ENCODE measurements around the gene DNAJC10. TPM values are rescaled to one million over a fixed set of nuclear protein-coding genes. Genes with fewer than 3 reads are reported as not detected.
"Not testable (repeated sequence)": the region's sequence is repeated elsewhere in the genome, so short reads cannot be mapped to it uniquely, and the experiment has no call there.

The DNAJC10 gene
- total and polyA plus RNA-seq, 4 donors, result 29.7 to 131 (median 87.1) TPM

GRCh38 chr2:182754231-182754630 is 38.2 kb downstream of the DNAJC10 start:
- H3K36me3 ChIP-seq (ENCODE audit: control insufficient read depth in 1 of 2, insufficient read depth in 2 of 2, low read length in 1 of 2), result peaks cover 4% of the 10 kb centered on the region in 2 donors
- ATAC-seq (ENCODE audit: low FRiP score), result no peak

DNA sequence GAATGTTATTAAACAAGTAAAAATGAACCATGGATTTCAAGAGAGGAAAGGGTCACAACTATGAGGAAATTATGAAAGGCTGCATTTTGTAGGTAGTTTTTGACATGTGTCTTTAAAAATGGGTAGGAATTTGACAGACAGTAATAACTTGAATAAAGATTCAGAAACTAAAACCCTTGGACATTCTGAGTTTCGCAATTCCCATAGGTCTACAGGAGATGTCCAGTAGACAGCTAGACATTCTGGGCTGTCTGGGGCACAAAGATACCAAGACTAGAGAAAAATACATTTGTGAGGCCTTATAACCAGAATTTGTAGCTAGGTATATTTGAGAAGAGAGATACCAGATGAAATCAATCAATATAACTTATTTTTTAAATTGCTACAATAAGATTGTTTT is 42.3 kb downstream of the DNAJC10 start:
- Histone ChIP-seq H3K27ac (ENCODE audit: low read depth in 1 of 2, low read length in 2 of 2) (no peak overlapping the region), H3K4me1 (ENCODE audit: control insufficient read depth in 1 of 2, insufficient read depth in 2 of 2, low read length in 2 of 2) (no peaks in the 10 kb centered on the region), H3K36me3 (ENCODE audit: control insufficient read depth in 1 of 2, insufficient read depth in 2 of 2, low read length in 1 of 2) (peaks cover 2% of the 10 kb centered on the region in 2 donors), H3K4me3 (ENCODE audit: low read length in 2 of 2) (no peak overlapping the region), H3K27me3 (ENCODE audit: control insufficient read depth in 1 of 2, insufficient read depth in 2 of 2, low read length in 1 of 2) (no peaks in the 10 kb centered on the region), H3K9me3 (ENCODE audit: control insufficient read depth, low read length) (no peaks in the 10 kb centered on the region)
- ATAC-seq (ENCODE audit: low FRiP score), result no peak
- WGBS, 2 donors, result 96 to 97% methylated on average over 1 of the region's 1 CpG
- no peak for DNase-seq
- intact Hi-C loops (cut with DNase I), result no loop called here

More at GRCh38 chr2:182754231-182754630, 38.2 kb downstream of the DNAJC10 start:
- intact Hi-C loops (cut with DNase I), result no loop called here
- no peak overlapping the region for H3K27ac ChIP-seq (ENCODE audit: low read depth in 1 of 2, low read length in 2 of 2)
- DNase-seq, result no peak
- no peaks in the 10 kb centered on the region for H3K9me3 ChIP-seq (ENCODE audit: control insufficient read depth, low read length)
- no peaks in the 10 kb centered on the region for H3K27me3 ChIP-seq (ENCODE audit: control insufficient read depth in 1 of 2, insufficient read depth in 2 of 2, low read length in 1 of 2)
- H3K4me1 ChIP-seq (ENCODE audit: control insufficient read depth in 1 of 2, insufficient read depth in 2 of 2, low read length in 2 of 2), result peaks cover 0 to 1% of the 10 kb centered on the region in 2 donors
- H3K4me3 ChIP-seq (ENCODE audit: low read length in 2 of 2), result no peak overlapping the region

DNA sequence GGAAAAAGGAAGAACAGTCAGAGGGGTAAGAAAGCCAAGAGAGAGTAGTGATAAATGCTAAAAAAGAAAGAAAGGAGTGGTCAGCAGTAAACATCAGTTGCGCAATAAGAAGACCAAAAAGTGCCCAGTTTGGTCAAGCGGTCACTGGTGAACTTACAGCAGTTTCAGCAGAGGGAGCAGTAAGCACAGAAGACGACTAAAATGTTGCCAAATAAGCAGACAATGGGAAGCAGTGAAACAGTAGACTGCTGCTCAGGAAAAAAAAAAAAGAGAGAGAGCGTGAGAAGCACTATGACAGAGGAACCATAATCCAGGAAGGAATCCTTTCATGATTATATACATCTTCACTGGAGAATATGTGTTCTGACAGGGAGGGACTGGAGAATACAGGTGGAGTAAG is 45.8 kb downstream of the DNAJC10 start:
- DNase-seq (no peak), ATAC-seq (ENCODE audit: low FRiP score) (peak; percentile 80)
- no peaks in the 10 kb centered on the region for H3K9me3 ChIP-seq (ENCODE audit: control insufficient read depth, low read length)
- H3K4me3 ChIP-seq (ENCODE audit: low read length in 2 of 2), result no peak overlapping the region
- no peaks in the 10 kb centered on the region for H3K27me3 ChIP-seq (ENCODE audit: control insufficient read depth in 1 of 2, insufficient read depth in 2 of 2, low read length in 1 of 2)
- intact Hi-C loops (cut with DNase I), result loop anchor here in 1 of 2 donors (5.0 kb wide), 1 partner anchor 220 kb away; no protein-coding TSS in a partner anchor
- peaks cover 2 to 4% of the 10 kb centered on the region in 2 donors for H3K36me3 ChIP-seq (ENCODE audit: control insufficient read depth in 1 of 2, insufficient read depth in 2 of 2, low read length in 1 of 2)
- H3K4me1 ChIP-seq (ENCODE audit: control insufficient read depth in 1 of 2, insufficient read depth in 2 of 2, low read length in 2 of 2), result no peaks in the 10 kb centered on the region
- peak overlapping the region; percentile 40 to 82 for H3K27ac ChIP-seq (ENCODE audit: low read depth in 1 of 2, low read length in 2 of 2)
- WGBS, 2 donors, result 62 to 64% methylated on average over 4 of the region's 4 CpGs

DNA sequence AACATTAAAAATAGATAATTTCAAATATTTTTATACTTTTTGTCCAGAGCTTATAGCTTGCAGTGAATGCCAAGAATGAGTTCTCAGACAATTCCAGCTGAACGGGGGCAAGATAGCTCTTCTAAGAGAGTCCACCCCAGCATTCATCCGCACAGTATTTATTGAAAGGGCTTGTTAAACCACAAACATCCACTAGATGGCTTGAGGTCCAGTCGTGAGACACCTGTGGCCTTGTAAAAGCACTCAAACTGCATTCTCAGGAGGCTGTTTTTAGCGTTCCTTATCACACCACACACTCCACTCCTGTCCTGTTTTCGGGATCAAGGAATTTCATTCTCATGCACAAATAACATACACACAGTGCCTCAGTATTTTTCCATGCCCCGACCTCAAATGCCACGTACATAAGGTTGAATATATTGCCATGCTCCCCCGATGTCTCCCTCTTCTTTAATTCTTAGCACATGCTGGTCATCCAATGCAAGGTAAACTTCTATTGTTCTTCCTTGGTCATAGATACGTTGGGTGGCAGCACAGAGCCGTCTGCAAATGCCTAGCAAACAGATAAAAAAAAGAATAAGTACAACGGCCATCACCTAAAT is 47.4 kb downstream of the DNAJC10 start:
- no peaks in the 10 kb centered on the region for H3K4me1 ChIP-seq (ENCODE audit: control insufficient read depth in 1 of 2, insufficient read depth in 2 of 2, low read length in 2 of 2)
- ATAC-seq (ENCODE audit: low FRiP score) (no peak), DNase-seq (no peak)
- intact Hi-C loops (cut with DNase I), result loop anchor here in 1 of 2 donors (5.0 kb wide), 1 partner anchor 219 kb away; no protein-coding TSS in a partner anchor
- 46 to 50% methylated on average over 11 of the region's 11 CpGs for WGBS, 2 donors
- no peaks in the 10 kb centered on the region for H3K9me3 ChIP-seq (ENCODE audit: control insufficient read depth, low read length)
- no peaks in the 10 kb centered on the region for H3K27me3 ChIP-seq (ENCODE audit: control insufficient read depth in 1 of 2, insufficient read depth in 2 of 2, low read length in 1 of 2)
- no peak overlapping the region for H3K27ac ChIP-seq (ENCODE audit: low read depth in 1 of 2, low read length in 2 of 2)
- peaks cover 2 to 4% of the 10 kb centered on the region in 2 donors for H3K36me3 ChIP-seq (ENCODE audit: control insufficient read depth in 1 of 2, insufficient read depth in 2 of 2, low read length in 1 of 2)
- no peak overlapping the region for H3K4me3 ChIP-seq (ENCODE audit: low read length in 2 of 2)

DNA sequence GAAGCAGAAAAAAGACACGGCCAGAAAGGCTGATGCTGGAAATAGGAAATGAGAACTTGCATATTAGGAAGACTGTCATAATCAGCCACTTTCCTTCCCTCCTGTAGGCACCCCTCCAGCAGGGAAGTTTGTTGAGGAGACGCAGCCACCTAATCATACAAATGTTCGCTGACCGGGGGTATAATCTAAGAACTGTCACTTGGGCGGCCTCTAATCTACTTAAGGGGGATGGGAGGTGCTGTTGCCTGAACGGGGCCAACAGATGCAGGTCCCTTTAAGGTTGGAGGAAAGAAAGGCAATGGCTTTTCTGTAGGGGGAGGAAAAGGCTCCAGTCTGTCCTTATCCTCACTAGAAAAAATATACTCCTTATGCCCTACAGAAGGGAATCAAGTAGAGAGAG is 50.6 kb downstream of the DNAJC10 start:
- Histone ChIP-seq H3K9me3 (ENCODE audit: control insufficient read depth, low read length) (no peaks in the 10 kb centered on the region), H3K4me3 (ENCODE audit: low read length in 2 of 2) (no peak overlapping the region), H3K27me3 (ENCODE audit: control insufficient read depth in 1 of 2, insufficient read depth in 2 of 2, low read length in 1 of 2) (no peaks in the 10 kb centered on the region), H3K36me3 (ENCODE audit: control insufficient read depth in 1 of 2, insufficient read depth in 2 of 2, low read length in 1 of 2) (peaks cover under 1 to 6% of the 10 kb centered on the region in 2 donors), H3K4me1 (ENCODE audit: control insufficient read depth in 1 of 2, insufficient read depth in 2 of 2, low read length in 2 of 2) (no peaks in the 10 kb centered on the region), H3K27ac (ENCODE audit: low read depth in 1 of 2, low read length in 2 of 2) (no peak overlapping the region)
- WGBS, 2 donors, result 56 to 58% methylated on average over 6 of the region's 6 CpGs
- no peak for ATAC-seq (ENCODE audit: low FRiP score)
- DNase-seq, result no peak
- intact Hi-C loops (cut with DNase I), result loop anchor here in 1 of 2 donors (5.0 kb wide), 1 partner anchor 216 kb away; no protein-coding TSS in a partner anchor

DNA sequence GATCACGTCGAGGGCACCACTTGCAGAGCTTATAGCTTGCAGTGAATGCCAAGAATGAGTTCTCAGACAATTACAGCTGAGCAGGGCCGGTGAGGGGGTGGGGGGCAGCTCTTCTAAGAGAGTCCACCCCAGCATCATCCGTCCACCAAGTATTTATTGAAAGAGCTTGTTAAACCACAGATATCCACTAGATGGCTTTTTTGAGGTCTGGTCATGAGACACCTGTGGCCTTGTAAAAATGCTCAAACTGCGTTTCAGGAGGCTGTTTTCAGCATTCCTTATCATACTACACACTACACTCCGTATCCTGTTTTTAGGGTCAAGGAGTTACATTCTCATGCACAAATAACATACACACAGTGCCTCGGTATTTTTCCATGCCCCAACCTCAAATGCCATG is 51.5 kb downstream of the DNAJC10 start:
- Histone ChIP-seq H3K4me1 (ENCODE audit: control insufficient read depth in 1 of 2, insufficient read depth in 2 of 2, low read length in 2 of 2) (no peaks in the 10 kb centered on the region), H3K27me3 (ENCODE audit: control insufficient read depth in 1 of 2, insufficient read depth in 2 of 2, low read length in 1 of 2) (no peaks in the 10 kb centered on the region), H3K36me3 (ENCODE audit: control insufficient read depth in 1 of 2, insufficient read depth in 2 of 2, low read length in 1 of 2) (peaks cover 0 to 6% of the 10 kb centered on the region in 2 donors), H3K9me3 (ENCODE audit: control insufficient read depth, low read length) (no peaks in the 10 kb centered on the region), H3K27ac (ENCODE audit: low read depth in 1 of 2, low read length in 2 of 2) (no peak overlapping the region), H3K4me3 (ENCODE audit: low read length in 2 of 2) (no peak overlapping the region)
- intact Hi-C loops (cut with DNase I), result loop anchor here in 1 of 2 donors (5.0 kb wide), 1 partner anchor 215 kb away; no protein-coding TSS in a partner anchor
- WGBS, 2 donors, result 58 to 63% methylated on average over 7 of the region's 7 CpGs
- ATAC-seq (ENCODE audit: low FRiP score) (no peak), DNase-seq (no peak)

GRCh38 chr2:182768950-182769349 is 52.9 kb downstream of the DNAJC10 start:
- not testable (repeated sequence) for ATAC-seq (ENCODE audit: low FRiP score)
- WGBS, 2 donors, result 98 to 100% methylated on average over 2 of the region's 2 CpGs
- intact Hi-C loops (cut with DNase I), result loop anchor here in 1 of 2 donors (5.0 kb wide), 1 partner anchor 213 kb away; no protein-coding TSS in a partner anchor

GRCh38 chr2:182779323-182779722 is 63.3 kb downstream of the DNAJC10 start:
- Histone ChIP-seq H3K4me3 (ENCODE audit: low read length in 2 of 2) (no peak overlapping the region), H3K9me3 (ENCODE audit: control insufficient read depth, low read length) (no peaks in the 10 kb centered on the region), H3K4me1 (ENCODE audit: control insufficient read depth in 1 of 2, insufficient read depth in 2 of 2, low read length in 2 of 2) (no peaks in the 10 kb centered on the region), H3K36me3 (ENCODE audit: control insufficient read depth in 1 of 2, insufficient read depth in 2 of 2, low read length in 1 of 2) (peaks cover 0 to 8% of the 10 kb centered on the region in 2 donors), H3K27me3 (ENCODE audit: control insufficient read depth in 1 of 2, insufficient read depth in 2 of 2, low read length in 1 of 2) (no peaks in the 10 kb centered on the region), H3K27ac (ENCODE audit: low read depth in 1 of 2, low read length in 2 of 2) (no peak overlapping the region)
- intact Hi-C loops (cut with DNase I), result no loop called here
- 96 to 99% methylated on average over 1 of the region's 1 CpG for WGBS, 2 donors
- no peak for ATAC-seq (ENCODE audit: low FRiP score)
- DNase-seq, result no peak

More at GRCh38 chr2:182768950-182769349, 52.9 kb downstream of the DNAJC10 start:
- not testable (repeated sequence) for H3K27ac ChIP-seq (ENCODE audit: low read depth in 1 of 2, low read length in 2 of 2); H3K27me3 ChIP-seq (ENCODE audit: control insufficient read depth in 1 of 2, insufficient read depth in 2 of 2, low read length in 1 of 2); DNase-seq; H3K9me3 ChIP-seq (ENCODE audit: control insufficient read depth, low read length); H3K4me1 ChIP-seq (ENCODE audit: control insufficient read depth in 1 of 2, insufficient read depth in 2 of 2, low read length in 2 of 2); H3K36me3 ChIP-seq (ENCODE audit: control insufficient read depth in 1 of 2, insufficient read depth in 2 of 2, low read length in 1 of 2); H3K4me3 ChIP-seq (ENCODE audit: low read length in 2 of 2)

DNA sequence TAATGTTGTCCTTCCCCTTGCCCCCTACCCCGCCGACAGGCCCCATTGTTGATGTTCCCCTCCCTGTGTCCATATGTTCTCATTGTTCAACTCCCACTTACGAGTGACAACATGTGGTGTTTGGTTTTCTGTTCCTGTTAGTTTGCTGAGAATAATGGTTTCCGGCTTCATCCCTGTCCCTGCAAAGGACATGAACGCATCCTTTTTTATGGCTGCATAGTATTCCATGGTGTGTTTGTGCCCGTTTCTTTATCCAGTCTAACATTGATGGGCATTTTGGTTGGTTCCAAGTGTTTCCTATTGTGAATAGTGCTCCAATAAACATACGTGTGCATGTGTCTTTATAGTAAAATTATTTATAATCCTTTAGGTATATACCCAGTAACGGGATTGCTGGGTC is 65.0 kb downstream of the DNAJC10 start:
- H3K9me3 ChIP-seq (ENCODE audit: control insufficient read depth, low read length); H3K27me3 ChIP-seq (ENCODE audit: control insufficient read depth in 1 of 2, insufficient read depth in 2 of 2, low read length in 1 of 2); DNase-seq; intact Hi-C loops (cut with DNase I); H3K4me1 ChIP-seq (ENCODE audit: control insufficient read depth in 1 of 2, insufficient read depth in 2 of 2, low read length in 2 of 2); ATAC-seq (ENCODE audit: low FRiP score); H3K36me3 ChIP-seq (ENCODE audit: control insufficient read depth in 1 of 2, insufficient read depth in 2 of 2, low read length in 1 of 2); H3K27ac ChIP-seq (ENCODE audit: low read depth in 1 of 2, low read length in 2 of 2); H3K4me3 ChIP-seq (ENCODE audit: low read length in 2 of 2): not testable (repeated sequence)
- WGBS, 2 donors, result 97 to 98% methylated on average over 8 of the region's 8 CpGs
